HL-60 (cell line): Measurements from ENCODE around the gene DNAJC1.
"Not testable (repeated sequence)": the region's sequence is repeated elsewhere in the genome, so short reads cannot be mapped to it uniquely, and the experiment has no call there.

Source experiments
- DNase-seq, 2 experiments: peaks; one replicate each; pipeline ENCODE4 v3.0.0-alpha.2; 2010 to 2020; ENCODE audit warnings: low read depth in 1 of 2, low spot score in 1 of 2
- H3K27ac ChIP-seq: fragments of 250-450 bp; sonication (Bioruptor Pico); replicated peaks from 2 replicates; pipeline ENCODE4 v1.5.1; 2020; ENCODE audit warnings: mild to moderate bottlenecking, moderate library complexity
- H3K27me3 ChIP-seq: fragments of 250-450 bp; sonication (Bioruptor Pico); 2 replicates; pipeline ENCODE4 v1.5.1; 2021; ENCODE audit warnings: mild to moderate bottlenecking, moderate library complexity; ENCODE audit not compliant: insufficient read depth, poor library complexity, severe bottlenecking
- H3K4me3 ChIP-seq: replicated peaks from 2 replicates; pipeline ENCODE4 v1.5.1; 2011; ENCODE audit warnings: mild to moderate bottlenecking, control low read depth, low read length; ENCODE audit not compliant: insufficient read depth
- GABPA ChIP-seq: IDR thresholded peaks from 2 replicates; pipeline ENCODE4 v1.6.1; 2012; ENCODE audit warnings: low read depth
- POLR2AphosphoS5 ChIP-seq: IDR thresholded peaks from 2 replicates; pipeline ENCODE4 v1.6.1; 2012; ENCODE audit warnings: low read depth
- SPI1 ChIP-seq: IDR thresholded peaks from 2 replicates; pipeline ENCODE4 v1.6.1; 2012; ENCODE audit warnings: low read depth, mild to moderate bottlenecking, borderline replicate concordance
- TF ChIP-seq, protein P1 (sequence below): IDR thresholded peaks from one replicate; pipeline ENCODE4 v1.5.1; 2011; ENCODE audit warnings: low read length, control low read depth, inconsistent platforms; ENCODE audit not compliant: insufficient read depth
- TF ChIP-seq, protein P2 (sequence below): IDR thresholded peaks from 2 replicates; pipeline ENCODE4 v1.6.1; 2012; ENCODE audit warnings: low read depth; ENCODE audit not compliant: insufficient replicate concordance

DNAJC1 gene

GRCh38 chr10:22043327-22043633, 39.8 kb upstream of the DNAJC1 start:
- no peak for DNase-seq
- TF ChIP-seq GABPA (no peak), SPI1 (no peak), POLR2AphosphoS5 (no peak)
- TF ChIP-seq, protein P1, sequence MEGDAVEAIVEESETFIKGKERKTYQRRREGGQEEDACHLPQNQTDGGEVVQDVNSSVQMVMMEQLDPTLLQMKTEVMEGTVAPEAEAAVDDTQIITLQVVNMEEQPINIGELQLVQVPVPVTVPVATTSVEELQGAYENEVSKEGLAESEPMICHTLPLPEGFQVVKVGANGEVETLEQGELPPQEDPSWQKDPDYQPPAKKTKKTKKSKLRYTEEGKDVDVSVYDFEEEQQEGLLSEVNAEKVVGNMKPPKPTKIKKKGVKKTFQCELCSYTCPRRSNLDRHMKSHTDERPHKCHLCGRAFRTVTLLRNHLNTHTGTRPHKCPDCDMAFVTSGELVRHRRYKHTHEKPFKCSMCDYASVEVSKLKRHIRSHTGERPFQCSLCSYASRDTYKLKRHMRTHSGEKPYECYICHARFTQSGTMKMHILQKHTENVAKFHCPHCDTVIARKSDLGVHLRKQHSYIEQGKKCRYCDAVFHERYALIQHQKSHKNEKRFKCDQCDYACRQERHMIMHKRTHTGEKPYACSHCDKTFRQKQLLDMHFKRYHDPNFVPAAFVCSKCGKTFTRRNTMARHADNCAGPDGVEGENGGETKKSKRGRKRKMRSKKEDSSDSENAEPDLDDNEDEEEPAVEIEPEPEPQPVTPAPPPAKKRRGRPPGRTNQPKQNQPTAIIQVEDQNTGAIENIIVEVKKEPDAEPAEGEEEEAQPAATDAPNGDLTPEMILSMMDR, result no peak
- TF ChIP-seq, protein P2, sequence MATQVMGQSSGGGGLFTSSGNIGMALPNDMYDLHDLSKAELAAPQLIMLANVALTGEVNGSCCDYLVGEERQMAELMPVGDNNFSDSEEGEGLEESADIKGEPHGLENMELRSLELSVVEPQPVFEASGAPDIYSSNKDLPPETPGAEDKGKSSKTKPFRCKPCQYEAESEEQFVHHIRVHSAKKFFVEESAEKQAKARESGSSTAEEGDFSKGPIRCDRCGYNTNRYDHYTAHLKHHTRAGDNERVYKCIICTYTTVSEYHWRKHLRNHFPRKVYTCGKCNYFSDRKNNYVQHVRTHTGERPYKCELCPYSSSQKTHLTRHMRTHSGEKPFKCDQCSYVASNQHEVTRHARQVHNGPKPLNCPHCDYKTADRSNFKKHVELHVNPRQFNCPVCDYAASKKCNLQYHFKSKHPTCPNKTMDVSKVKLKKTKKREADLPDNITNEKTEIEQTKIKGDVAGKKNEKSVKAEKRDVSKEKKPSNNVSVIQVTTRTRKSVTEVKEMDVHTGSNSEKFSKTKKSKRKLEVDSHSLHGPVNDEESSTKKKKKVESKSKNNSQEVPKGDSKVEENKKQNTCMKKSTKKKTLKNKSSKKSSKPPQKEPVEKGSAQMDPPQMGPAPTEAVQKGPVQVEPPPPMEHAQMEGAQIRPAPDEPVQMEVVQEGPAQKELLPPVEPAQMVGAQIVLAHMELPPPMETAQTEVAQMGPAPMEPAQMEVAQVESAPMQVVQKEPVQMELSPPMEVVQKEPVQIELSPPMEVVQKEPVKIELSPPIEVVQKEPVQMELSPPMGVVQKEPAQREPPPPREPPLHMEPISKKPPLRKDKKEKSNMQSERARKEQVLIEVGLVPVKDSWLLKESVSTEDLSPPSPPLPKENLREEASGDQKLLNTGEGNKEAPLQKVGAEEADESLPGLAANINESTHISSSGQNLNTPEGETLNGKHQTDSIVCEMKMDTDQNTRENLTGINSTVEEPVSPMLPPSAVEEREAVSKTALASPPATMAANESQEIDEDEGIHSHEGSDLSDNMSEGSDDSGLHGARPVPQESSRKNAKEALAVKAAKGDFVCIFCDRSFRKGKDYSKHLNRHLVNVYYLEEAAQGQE, result no peak
- Histone ChIP-seq H3K4me3 (no peak overlapping the region), H3K27ac (no peak overlapping the region), H3K27me3 (no peaks in the 10 kb centered on the region)

DNA sequence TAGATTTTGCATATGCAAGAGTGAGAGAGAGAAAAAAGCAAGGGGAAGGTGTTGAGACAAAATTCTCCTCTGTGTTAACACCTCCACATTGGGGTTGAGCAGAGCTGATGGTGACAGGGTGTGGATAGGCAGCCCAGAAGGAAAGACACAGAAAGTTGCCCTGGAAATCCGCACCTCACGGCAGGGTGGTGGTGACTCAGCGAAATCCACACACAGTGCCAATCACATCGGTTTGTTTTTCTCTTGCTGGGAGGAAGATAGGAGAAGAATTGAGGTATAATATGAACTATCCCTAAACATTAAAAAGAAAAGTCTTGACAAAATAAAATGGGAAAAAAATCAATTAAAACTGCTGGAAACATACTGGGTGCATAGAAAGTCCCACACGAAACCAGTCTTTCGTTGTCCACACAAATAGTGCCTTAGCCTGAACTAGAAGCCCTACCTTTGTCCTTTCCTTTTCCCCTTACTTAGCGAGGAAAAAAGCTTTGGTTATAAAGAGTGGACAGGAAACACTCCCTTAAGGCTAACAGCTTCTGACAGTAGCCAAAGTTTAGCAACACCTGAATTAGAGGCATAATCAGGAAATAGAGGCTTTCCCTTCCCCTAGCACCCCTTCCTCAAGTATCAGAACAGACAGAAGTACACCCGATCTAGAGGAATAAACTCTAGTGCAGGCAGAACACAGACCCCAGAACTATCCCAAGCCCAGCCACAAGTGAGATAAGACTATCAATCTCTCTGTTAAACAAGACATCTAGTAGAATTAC, 39.2 kb upstream of the DNAJC1 start:
- Histone ChIP-seq H3K27ac (no peak overlapping the region), H3K27me3 (no peaks in the 10 kb centered on the region), H3K4me3 (no peak overlapping the region)
- DNase-seq, result no peak
- TF ChIP-seq, protein P2, result no peak
- TF ChIP-seq GABPA, result no peak
- TF ChIP-seq SPI1, result no peak
- no peak for TF ChIP-seq POLR2AphosphoS5
- TF ChIP-seq, protein P1, result no peak

DNA sequence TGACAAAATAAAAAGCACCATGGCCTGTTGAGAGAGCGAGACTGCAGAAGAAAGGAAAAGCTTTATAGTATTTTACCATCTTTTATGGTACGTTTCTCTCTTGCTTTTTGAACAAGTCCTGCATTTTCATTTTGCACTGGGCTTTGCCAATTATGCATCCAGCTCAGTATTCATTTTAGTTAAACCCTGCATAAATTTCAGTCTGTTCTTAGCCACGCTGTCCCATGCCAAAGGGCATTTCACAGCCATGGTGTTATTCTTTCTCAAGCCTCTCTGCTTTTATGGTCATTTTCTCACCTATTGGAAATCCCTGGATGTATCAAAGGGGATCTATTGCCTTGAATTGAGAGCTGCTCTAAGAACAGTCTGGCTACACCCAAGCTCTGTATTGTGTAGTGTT, 30.8 kb upstream of the DNAJC1 start:
- H3K27me3 ChIP-seq, result no peaks in the 10 kb centered on the region

DNA sequence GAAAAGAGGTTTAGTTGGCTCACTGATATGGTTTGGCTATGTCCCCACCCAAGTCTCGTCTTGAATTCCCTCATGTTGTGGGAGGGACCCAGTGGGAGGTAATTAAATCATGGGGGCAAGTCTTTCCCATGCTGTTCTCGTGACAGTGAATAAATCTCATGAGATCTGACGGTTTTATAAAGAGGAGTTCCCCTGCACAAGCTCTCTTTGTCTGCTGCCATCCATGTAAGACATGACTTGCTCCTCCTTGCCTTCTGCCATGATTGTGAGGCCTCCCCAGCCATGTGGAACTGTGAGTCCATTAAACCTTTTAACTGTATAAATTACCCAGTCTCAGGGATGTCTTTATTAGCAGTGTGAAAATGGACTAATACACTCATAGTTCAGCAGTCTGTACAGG, 28.7 kb upstream of the DNAJC1 start:
- not testable (repeated sequence) for H3K27me3 ChIP-seq, DNase-seq, H3K4me3 ChIP-seq, H3K27ac ChIP-seq

More for the DNA sequence above, 30.8 kb upstream of the DNAJC1 start:
- Histone ChIP-seq H3K27ac (no peak overlapping the region), H3K4me3 (no peak overlapping the region)
- no peak for DNase-seq
- TF ChIP-seq, protein P1, result no peak
- TF ChIP-seq, protein P2, result no peak
- TF ChIP-seq SPI1 (no peak), GABPA (no peak), POLR2AphosphoS5 (no peak)
